Fibroblast of lung (primary cell): ENCODE measurements around the gene MBNL2.

Source experiments
- EZH2 ChIP-seq: IDR thresholded peaks from 2 replicates; pipeline ENCODE4 v1.5.1; 2012; ENCODE audit warnings: low read length, control low read depth, mild to moderate bottlenecking; ENCODE audit errors: missing control alignments
- TF ChIP-seq, protein P1 (sequence below), 2 donors: IDR thresholded peaks in 1 of 2; conservative IDR thresholded peaks in 1 of 2; 1 replicate in 1 of 2; 2 replicates in 1 of 2; pipeline ENCODE4 v1.5.1; 2011 to 2012; ENCODE audit warnings: low read length in 2 of 2, control low read depth in 1 of 2, inconsistent platforms in 1 of 2, low read depth in 1 of 2, mild to moderate bottlenecking in 1 of 2

DNA sequence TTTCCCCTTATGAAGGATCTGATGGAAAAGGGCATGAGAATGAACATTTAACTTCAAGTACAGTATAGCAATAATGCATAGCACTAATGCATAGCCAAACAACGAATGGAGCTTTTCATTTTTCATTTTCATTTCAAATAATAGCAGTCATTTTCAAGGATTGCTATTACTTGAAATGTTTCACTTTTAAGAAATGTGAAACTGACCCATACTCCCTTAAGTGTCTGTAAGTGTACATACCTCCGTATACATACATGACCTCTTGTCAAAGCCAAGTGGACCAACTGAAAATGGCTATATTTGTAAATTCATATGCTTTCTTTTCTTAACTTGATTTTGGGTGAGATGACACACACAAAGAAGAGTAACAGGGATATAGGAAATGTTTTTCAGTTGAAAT is 215.6 kb downstream of the MBNL2 start:
- TF ChIP-seq, protein P1, sequence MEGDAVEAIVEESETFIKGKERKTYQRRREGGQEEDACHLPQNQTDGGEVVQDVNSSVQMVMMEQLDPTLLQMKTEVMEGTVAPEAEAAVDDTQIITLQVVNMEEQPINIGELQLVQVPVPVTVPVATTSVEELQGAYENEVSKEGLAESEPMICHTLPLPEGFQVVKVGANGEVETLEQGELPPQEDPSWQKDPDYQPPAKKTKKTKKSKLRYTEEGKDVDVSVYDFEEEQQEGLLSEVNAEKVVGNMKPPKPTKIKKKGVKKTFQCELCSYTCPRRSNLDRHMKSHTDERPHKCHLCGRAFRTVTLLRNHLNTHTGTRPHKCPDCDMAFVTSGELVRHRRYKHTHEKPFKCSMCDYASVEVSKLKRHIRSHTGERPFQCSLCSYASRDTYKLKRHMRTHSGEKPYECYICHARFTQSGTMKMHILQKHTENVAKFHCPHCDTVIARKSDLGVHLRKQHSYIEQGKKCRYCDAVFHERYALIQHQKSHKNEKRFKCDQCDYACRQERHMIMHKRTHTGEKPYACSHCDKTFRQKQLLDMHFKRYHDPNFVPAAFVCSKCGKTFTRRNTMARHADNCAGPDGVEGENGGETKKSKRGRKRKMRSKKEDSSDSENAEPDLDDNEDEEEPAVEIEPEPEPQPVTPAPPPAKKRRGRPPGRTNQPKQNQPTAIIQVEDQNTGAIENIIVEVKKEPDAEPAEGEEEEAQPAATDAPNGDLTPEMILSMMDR (conservative IDR thresholded peaks at IDR 0.05 in 1 of 2, IDR thresholded peaks at IDR 0.05 in 1 of 2; ENCODE audit: low read depth in 1 of 2, low read length in 2 of 2), result no peak
- TF ChIP-seq EZH2, result no peak
